ENCODE results near the gene CNTNAP4.

Gene CNTNAP4

GRCh38 chr16:76524356-76524755, 247.2 kb downstream of the CNTNAP4 start:
- DNase-seq (ENCODE audit: low spot score) = no peak
- TF ChIP-seq CTCF (IDR thresholded peaks at IDR 0.05) = no peak
- no peak overlapping the region for H3K4me3 ChIP-seq

GRCh38 chr16:76524769-76525168, 247.6 kb downstream of the CNTNAP4 start:
- TF ChIP-seq CTCF (IDR thresholded peaks at IDR 0.05) = no peak
- Histone ChIP-seq H3K27ac (no peak overlapping the region), H3K4me3 (no peak overlapping the region)
- no peak for DNase-seq (ENCODE audit: low spot score)

More at GRCh38 chr16:76524356-76524755, 247.2 kb downstream of the CNTNAP4 start:
- no peak overlapping the region for H3K27ac ChIP-seq

- Histone ChIP-seq H3K4me3 (no peak overlapping the region), H3K27ac (no peak overlapping the region)
- DNase-seq (ENCODE audit: low spot score) = no peak
- no peak for TF ChIP-seq CTCF (IDR thresholded peaks at IDR 0.05)
Measured at GRCh38 chr16:76527244-76527643, 250.0 kb downstream of the CNTNAP4 start.

- TF ChIP-seq CTCF (IDR thresholded peaks at IDR 0.05) = no peak
- no peak overlapping the region for H3K4me3 ChIP-seq
Measured at GRCh38 chr16:76529120-76529519, 251.9 kb downstream of the CNTNAP4 start.

GRCh38 chr16:76531236-76531635, 254.0 kb downstream of the CNTNAP4 start:
- Histone ChIP-seq H3K4me3 (no peak overlapping the region), H3K27ac (no peak overlapping the region)
- no peak for DNase-seq (ENCODE audit: low spot score)
- no peak for TF ChIP-seq CTCF (IDR thresholded peaks at IDR 0.05)

More at GRCh38 chr16:76529120-76529519, 251.9 kb downstream of the CNTNAP4 start:
- DNase-seq (ENCODE audit: low spot score) = no peak
- H3K27ac ChIP-seq = no peak overlapping the region

GRCh38 chr16:76532188-76532973, 255.2 kb downstream of the CNTNAP4 start:
- H3K27ac ChIP-seq = no peak overlapping the region
- no peak for DNase-seq (ENCODE audit: low spot score)
- no peak overlapping the region for H3K4me3 ChIP-seq
- no peak for TF ChIP-seq CTCF (IDR thresholded peaks at IDR 0.05)

- no peak overlapping the region for H3K4me3 ChIP-seq
- TF ChIP-seq CTCF (IDR thresholded peaks at IDR 0.05) = no peak
- no peak overlapping the region for H3K27ac ChIP-seq
- DNase-seq (ENCODE audit: low spot score) = no peak
Measured at GRCh38 chr16:76539609-76540008, 262.4 kb downstream of the CNTNAP4 start.

Measured in coronary artery (tissue), 2 donors.